Breast epithelium (tissue), 3 donors: Measurements from ENCODE around the gene COPS6.

Source experiments
- CTCF ChIP-seq, 3 donors: fragments of 450-650 bp; IDR thresholded peaks; one replicate each; pipeline ENCODE4 v1.5.1; 2016 to 2017; ENCODE audit warnings: antibody characterized with exemption in 3 of 3, mild to moderate bottlenecking in 3 of 3, moderate library complexity in 3 of 3
- POLR2A ChIP-seq: fragments of 450-650 bp; IDR thresholded peaks from one replicate; pipeline ENCODE4 v1.6.1; 2016; ENCODE audit warnings: antibody characterized with exemption, mild to moderate bottlenecking, moderate library complexity
- POLR2AphosphoS5 ChIP-seq, 3 donors: sonication (generic); formaldehyde crosslinking; IDR thresholded peaks; one replicate each; pipeline ENCODE4 v1.6.1; 2017; ENCODE audit warnings: antibody characterized with exemption in 3 of 3

GRCh38 chr7:100075418-100075817 is 13.4 kb upstream of the COPS6 start:
- no peak for TF ChIP-seq CTCF (IDR thresholded peaks at IDR 0.05)
- TF ChIP-seq POLR2A, result no peak
- no peak for TF ChIP-seq POLR2AphosphoS5 (IDR thresholded peaks at IDR 0.05)
